GM18498 (cell line): ENCODE measurements around the gene RSPRY1.

Experiments used
- ATAC-seq: cut with Tn5 transposase; IDR thresholded peaks from one replicate; pipeline ENCODE4 v1.9.1; 2021; ENCODE audit warnings: mild to moderate bottlenecking, moderate library complexity; ENCODE audit not compliant: unreplicated experiment

The RSPRY1 gene

GRCh38 chr16:57185945-57186871, at the start of gene RSPRY1, which contains the start of gene PSME3IP1:
Gene RSPRY1 (plus strand): TSS chr16:57186329. CDS start chr16:57204659, 18,330 bp downstream.
Gene PSME3IP1 (minus strand): TSS chr16:57186039. CDS start chr16:57173854, 12,185 bp downstream.
- peak; percentile 89 for ATAC-seq

GRCh38 chr16:57137043-57137442, 49.1 kb upstream of the RSPRY1 start:
- ATAC-seq, result no peak

DNA sequence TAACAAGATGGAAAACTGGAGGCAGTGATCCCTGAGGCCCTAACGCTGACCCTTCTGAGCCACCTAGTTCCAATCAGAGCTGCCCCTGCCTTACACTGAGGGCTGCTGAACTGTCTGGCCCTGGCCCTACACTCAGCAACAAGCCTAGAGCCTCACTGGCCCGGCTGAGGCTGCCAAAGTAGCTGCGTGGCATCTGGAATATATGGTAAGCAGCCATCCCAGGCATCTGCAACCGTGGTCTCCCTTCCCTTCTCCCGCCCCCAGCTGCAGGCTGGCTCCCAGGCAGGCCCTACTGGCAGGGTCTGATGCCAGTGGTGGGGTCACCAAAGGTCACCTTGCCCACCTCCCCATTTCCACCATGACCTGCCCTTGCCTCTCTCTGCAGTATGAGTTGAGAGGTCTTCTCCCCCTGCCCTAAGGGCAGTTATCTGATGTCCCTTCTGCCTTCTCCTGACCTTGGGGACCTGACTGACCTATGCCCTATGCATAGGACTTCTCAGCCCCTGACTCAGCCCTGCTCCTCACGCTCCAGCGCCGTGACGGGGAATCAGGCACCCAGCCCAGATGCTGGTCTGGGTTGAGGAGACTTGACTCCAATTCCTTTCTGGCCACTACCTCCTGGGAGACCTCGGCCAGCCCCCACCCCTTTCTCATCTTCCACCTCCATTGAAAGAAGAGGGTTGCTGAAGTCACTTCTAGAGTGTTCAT, 48.4 kb upstream of the RSPRY1 start:
- ATAC-seq, result no peak

DNA sequence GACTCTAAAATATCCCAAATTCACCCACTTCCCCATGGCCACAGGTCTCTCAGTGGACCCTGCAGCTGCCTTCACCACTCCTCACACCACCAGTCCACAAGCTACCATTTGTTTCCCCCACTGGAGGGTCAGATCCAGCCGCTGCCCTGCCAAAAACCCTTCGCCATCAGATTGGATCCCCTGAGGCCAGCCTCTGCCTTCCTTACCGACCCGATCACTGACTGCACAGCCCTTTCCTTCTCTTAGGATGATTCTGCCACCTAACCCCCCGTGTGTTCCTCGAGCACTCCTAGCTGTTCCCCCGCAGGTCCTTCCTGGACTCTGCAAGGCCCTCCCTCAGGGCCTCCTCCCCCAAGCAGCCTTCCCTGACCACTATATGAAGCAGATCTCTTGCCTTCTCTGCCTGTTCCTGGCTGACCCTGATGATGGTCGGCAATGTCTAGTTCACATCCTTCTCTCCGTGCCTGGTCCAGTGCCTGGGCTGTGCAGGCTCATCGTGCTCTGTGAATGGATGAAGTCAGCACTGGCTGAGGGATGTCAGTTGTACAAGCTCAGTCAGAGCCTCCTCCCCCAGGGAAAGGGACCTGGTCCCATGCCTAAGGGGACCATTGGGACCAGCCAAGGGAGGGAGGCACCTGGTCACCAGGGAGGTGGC, 47.7 kb upstream of the RSPRY1 start:
- ATAC-seq, result no peak

- ATAC-seq, result no peak
Measured at GRCh38 chr16:57140931-57141668, 45.0 kb upstream of the RSPRY1 start.

- ATAC-seq, result no peak
Measured at GRCh38 chr16:57141822-57142631, 44.1 kb upstream of the RSPRY1 start.

DNA sequence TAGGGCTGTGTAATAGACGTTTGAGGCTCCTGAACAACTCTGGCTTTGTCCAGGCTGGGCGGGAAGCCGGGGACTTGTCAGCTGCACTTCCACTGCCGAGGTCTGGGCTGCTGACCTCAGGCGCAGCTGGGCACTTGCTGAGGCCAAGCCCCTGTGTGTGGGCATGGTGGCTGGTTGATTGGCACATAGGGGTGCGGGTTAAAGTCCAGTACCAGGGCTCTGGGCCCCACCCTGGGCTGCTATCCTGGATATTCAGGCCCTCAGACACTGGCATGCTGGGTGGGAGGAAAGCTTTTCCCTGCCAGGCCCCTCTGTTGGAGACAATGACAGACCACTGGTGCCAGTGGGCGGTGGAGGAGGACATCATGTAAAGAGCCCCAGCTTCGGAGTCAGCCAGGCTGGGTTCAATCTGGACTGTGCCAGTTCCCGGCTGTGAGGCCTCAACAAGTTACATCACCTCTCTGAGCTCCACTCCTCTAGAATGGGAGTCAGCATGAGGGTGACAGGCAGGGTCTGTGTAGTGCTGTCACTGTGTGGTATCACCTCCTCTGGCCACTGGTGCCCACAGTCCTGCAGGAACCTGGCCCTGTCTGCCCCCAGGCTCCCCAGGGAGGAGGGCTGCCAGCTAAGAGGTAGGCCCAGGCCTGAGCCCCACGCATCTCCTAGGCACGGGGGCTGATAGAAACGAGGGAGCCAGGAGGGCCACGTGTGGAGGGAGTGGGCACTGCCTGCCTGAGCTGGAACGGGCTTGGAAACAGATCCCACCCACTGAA, 42.8 kb upstream of the RSPRY1 start:
- ATAC-seq, result no peak

DNA sequence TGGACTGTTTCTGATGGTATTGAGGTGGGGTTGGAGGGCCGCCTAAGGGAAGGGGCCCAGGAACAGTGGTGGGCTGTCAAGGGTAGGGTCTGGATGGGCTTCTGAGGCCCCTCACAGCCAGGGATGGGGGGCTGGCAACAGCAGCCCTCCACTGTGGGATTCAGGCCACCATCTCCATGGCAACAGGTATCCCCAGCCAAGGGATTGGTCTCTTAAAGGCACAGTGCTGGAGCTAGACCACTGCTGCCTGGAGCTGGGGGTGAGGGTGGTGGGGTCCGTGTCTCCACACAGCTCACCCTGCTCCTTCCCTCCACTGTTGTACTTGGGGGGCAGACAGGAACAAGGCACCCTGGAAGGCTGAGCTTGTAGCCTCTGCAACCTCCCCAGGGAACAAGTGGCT, 42.1 kb upstream of the RSPRY1 start:
- ATAC-seq, result no peak

GRCh38 chr16:57145046-57146021, 40.8 kb upstream of the RSPRY1 start:
- no peak for ATAC-seq

GRCh38 chr16:57146040-57146647, 40.0 kb upstream of the RSPRY1 start:
- ATAC-seq, result no peak

DNA sequence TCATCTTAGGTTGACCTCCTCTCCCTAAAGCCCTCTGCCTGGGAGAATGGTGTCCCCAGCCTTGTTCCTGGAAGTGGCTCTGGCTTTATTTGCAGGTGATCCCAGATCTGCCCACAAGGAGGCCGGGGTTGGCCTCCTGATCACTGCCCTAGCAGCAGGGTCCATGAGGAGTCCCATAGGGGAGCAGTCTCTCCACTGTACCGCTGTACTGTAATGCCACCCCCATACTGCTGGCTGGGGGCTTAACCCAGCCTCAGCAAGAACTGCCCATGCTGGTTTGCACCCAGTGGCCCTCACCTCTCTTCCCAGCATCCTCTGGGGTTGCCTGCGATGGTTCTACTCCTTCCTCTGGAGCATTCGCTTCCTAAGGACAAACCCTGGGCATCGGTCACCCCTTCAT, 39.4 kb upstream of the RSPRY1 start:
- ATAC-seq, result no peak

- no peak for ATAC-seq
Measured at GRCh38 chr16:57147381-57148221, 38.5 kb upstream of the RSPRY1 start.

DNA sequence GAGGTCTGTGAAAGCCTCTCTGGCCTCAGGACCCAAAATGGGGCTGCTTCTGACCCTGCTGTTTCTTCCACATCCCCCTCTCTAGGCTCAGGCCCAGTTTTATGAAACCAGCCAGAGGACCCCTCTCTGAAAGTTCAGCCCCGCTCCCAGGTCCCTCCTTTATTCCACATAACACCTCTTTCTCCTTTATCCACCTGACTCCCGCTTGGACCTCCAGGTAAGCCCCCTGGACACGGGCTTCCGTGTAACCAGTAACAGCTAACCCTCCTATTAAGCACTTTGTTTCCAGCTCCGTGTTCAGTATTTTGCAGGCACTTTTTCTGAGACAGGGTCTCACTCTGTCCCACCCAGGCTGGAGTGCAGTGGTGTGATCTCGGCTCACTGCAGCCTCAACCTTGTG, 37.6 kb upstream of the RSPRY1 start:
- ATAC-seq, result no peak

- no peak for ATAC-seq
Measured at GRCh38 chr16:57149391-57149790, 36.7 kb upstream of the RSPRY1 start.

- ATAC-seq, result no peak
Measured at GRCh38 chr16:57150682-57151330, 35.3 kb upstream of the RSPRY1 start.

GRCh38 chr16:57151369-57151768, 34.8 kb upstream of the RSPRY1 start:
- no peak for ATAC-seq
